A549 (cell line): ENCODE data around the gene VSTM5.

ENCODE experiments used
- CBX2 ChIP-seq: fragments of 200-600 bp; sonication (generic); IDR thresholded peaks from 2 replicates; pipeline ENCODE4 v1.6.1; 2016; ENCODE audit warnings: low read depth, mild to moderate bottlenecking, borderline replicate concordance
- CHD4 ChIP-seq: fragments of 200-600 bp; sonication (generic); IDR thresholded peaks from 2 replicates; pipeline ENCODE4 v1.6.1; 2016; ENCODE audit warnings: antibody characterized with exemption, mild to moderate bottlenecking, borderline replicate concordance
- HOXB13 ChIP-seq: fragments of 250-450 bp; sonication (Bioruptor Pico); IDR thresholded peaks from 2 replicates; pipeline ENCODE4 v1.5.0; 2020; ENCODE audit warnings: low read depth, mild to moderate bottlenecking, moderate library complexity
- MAX ChIP-seq: IDR thresholded peaks from 2 replicates; pipeline ENCODE4 v1.6.1; 2012
- NFE2L2 ChIP-seq: fragments of 150-350 bp; conservative IDR thresholded peaks from 2 replicates; pipeline ENCODE4 v1.6.1; 2014; ENCODE audit warnings: low read length
- POLR2A ChIP-seq: IDR thresholded peaks from 2 replicates; pipeline ENCODE4 v1.6.1; 2012; ENCODE audit warnings: mild to moderate bottlenecking, low read length
- RNF2 ChIP-seq: fragments of 200-600 bp; sonication (generic); IDR thresholded peaks from 2 replicates; pipeline ENCODE4 v1.6.1; 2016; ENCODE audit warnings: low read depth, mild to moderate bottlenecking, antibody characterized with exemption, moderate library complexity, borderline replicate concordance
- TF ChIP-seq, protein P1 (sequence below): fragments of >200 bp; sonication (Bioruptor Twin); formaldehyde crosslinking; IDR thresholded peaks from 3 replicates; pipeline ENCODE4 v1.5.1; 2016
- TF ChIP-seq, protein P2 (sequence below): fragments of 200-600 bp; sonication (generic); IDR thresholded peaks from 2 replicates; pipeline ENCODE4 v1.6.1; 2016; ENCODE audit warnings: antibody characterized with exemption, mild to moderate bottlenecking, moderate library complexity

DNA sequence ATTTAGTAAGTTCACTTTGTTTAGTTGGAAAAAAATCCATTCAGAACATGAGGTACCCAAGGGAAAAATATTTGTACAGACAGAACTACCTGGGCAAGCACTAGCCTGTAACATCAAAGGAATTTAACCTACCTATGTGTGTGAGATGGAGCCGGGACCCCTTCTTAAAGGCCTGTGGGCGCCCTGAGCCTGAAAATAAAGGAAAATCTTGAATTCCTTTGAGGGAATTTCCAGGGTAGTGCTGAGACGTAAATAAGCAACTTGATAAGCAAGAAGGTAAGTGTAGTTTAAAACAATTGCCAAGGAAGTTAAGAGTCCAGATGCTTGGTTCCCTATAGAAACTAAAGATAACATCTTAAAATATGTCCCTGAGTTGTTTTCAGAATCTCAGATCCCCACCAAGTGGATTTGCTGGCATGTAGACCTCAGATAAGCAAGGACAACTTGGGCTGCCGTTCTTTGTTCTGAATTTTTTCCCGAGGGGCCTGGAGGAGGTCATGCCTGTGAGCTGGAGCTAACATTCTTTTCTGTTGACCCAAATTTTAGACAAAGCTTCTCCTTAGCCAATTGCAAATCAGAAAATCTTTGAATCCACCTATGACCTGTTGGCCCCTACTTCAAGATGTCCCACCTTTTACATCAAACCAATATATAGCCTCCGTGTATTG, 35.3 kb downstream of the VSTM5 start:
- TF ChIP-seq NFE2L2 = no peak
- TF ChIP-seq, protein P1, sequence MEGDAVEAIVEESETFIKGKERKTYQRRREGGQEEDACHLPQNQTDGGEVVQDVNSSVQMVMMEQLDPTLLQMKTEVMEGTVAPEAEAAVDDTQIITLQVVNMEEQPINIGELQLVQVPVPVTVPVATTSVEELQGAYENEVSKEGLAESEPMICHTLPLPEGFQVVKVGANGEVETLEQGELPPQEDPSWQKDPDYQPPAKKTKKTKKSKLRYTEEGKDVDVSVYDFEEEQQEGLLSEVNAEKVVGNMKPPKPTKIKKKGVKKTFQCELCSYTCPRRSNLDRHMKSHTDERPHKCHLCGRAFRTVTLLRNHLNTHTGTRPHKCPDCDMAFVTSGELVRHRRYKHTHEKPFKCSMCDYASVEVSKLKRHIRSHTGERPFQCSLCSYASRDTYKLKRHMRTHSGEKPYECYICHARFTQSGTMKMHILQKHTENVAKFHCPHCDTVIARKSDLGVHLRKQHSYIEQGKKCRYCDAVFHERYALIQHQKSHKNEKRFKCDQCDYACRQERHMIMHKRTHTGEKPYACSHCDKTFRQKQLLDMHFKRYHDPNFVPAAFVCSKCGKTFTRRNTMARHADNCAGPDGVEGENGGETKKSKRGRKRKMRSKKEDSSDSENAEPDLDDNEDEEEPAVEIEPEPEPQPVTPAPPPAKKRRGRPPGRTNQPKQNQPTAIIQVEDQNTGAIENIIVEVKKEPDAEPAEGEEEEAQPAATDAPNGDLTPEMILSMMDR = no peak
- TF ChIP-seq, protein P2, sequence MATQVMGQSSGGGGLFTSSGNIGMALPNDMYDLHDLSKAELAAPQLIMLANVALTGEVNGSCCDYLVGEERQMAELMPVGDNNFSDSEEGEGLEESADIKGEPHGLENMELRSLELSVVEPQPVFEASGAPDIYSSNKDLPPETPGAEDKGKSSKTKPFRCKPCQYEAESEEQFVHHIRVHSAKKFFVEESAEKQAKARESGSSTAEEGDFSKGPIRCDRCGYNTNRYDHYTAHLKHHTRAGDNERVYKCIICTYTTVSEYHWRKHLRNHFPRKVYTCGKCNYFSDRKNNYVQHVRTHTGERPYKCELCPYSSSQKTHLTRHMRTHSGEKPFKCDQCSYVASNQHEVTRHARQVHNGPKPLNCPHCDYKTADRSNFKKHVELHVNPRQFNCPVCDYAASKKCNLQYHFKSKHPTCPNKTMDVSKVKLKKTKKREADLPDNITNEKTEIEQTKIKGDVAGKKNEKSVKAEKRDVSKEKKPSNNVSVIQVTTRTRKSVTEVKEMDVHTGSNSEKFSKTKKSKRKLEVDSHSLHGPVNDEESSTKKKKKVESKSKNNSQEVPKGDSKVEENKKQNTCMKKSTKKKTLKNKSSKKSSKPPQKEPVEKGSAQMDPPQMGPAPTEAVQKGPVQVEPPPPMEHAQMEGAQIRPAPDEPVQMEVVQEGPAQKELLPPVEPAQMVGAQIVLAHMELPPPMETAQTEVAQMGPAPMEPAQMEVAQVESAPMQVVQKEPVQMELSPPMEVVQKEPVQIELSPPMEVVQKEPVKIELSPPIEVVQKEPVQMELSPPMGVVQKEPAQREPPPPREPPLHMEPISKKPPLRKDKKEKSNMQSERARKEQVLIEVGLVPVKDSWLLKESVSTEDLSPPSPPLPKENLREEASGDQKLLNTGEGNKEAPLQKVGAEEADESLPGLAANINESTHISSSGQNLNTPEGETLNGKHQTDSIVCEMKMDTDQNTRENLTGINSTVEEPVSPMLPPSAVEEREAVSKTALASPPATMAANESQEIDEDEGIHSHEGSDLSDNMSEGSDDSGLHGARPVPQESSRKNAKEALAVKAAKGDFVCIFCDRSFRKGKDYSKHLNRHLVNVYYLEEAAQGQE = no peak
- no peak for TF ChIP-seq HOXB13 (CRISPR knock-in tag)
- TF ChIP-seq CBX2 = no peak
- no peak for TF ChIP-seq POLR2A
- no peak for TF ChIP-seq CHD4
- TF ChIP-seq MAX = no peak
- TF ChIP-seq RNF2 = no peak
